ENCODE results near the gene SYCP3. TPM values are rescaled to one million over a fixed set of nuclear protein-coding genes. Genes with fewer than 3 reads are reported as not detected.

The SYCP3 gene
- polyA plus RNA-seq, 1 of the 3 experiments (the other 2 are of a cell fraction) = 0.07 TPM

DNA sequence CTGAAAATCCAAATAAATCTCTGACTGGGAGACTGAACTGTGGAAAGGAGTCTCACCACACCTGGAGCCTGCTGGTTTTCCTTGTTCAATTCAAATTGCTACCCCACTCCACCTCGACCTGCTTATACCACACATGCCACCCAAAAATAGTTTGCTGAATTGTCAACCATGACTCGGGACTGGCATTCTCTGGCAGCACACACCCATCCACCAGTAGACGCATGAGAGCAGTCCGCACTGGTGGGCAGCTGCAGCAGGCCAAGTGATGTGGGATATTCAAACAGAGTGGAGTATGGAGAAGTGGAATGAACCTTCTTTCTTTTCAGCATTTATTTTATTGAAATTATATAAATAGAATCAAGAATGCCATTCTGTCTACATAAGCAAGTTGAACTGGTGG lies 38.7 kb upstream of the SYCP3 start:
- POLR2A ChIA-PET = no interaction called here
- WGBS (ENCODE audit: low lambda C conversion rate) = 78% methylated on average over 4 of the region's 4 CpGs

DNA sequence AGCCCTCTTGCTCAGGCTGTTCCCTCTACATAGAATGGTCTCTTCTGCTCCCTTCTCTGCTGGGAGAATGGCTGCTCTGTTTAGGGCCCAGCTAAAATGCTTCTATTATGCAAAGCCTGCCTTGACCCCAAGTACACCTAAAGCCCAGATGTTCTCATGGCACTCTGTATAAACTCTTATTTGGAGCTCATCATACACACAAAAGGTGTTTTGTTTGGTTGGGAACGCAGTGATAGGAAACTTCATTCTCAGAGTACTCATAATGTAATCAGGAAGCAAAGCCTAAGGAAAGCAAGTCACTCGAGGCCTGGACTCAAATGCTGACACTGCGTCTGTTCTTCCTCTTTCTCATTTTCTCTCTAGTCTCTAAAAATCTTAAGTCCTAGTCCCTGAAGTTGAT lies 38.2 kb upstream of the SYCP3 start:
- Histone ChIP-seq H2AFZ (ENCODE audit: low read depth) (no peak overlapping the region), H3F3A (replicated peaks; ENCODE audit: insufficient read depth) (peaks cover 3% of the 10 kb centered on the region), H3K79me2 (ENCODE audit: insufficient read depth) (no peaks in the 10 kb centered on the region), H3K9me2 (no peaks in the 10 kb centered on the region), H3K4me3 (ENCODE audit: low read depth in 2 of 2, low read length in 1 of 2) (no peak overlapping the region), H3K9ac (no peak overlapping the region), H3K4me2 (no peak overlapping the region), H3K27me3 (ENCODE audit: insufficient read depth) (no peaks in the 10 kb centered on the region), H3K4me1 (ENCODE audit: control insufficient read depth in 1 of 2, insufficient read depth in 2 of 2, low read depth in 1 of 2, low read length in 1 of 2) (no peaks in the 10 kb centered on the region), H4K20me1 (ENCODE audit: insufficient read depth) (no peaks in the 10 kb centered on the region), H3K9me3 (no peaks in the 10 kb centered on the region), H3K36me3 (replicated peaks in 1 of 2; ENCODE audit: control insufficient read depth in 1 of 2, insufficient read depth in 2 of 2, low read length in 1 of 2) (peaks cover 4 to 6% of the 10 kb centered on the region in 2 experiments), H3K27ac (ENCODE audit: low read depth in 2 of 2, low read length in 1 of 2) (no peak overlapping the region)
- ChIA-PET CTCF (interaction anchor here (3.1 to 6.7 kb wide), 2 partner anchors 53 to 62 kb away, joined by 16 to 44 read pairs; partner anchors contain the start of gene GNPTAB), POLR2A (no interaction called here)
- WGBS (ENCODE audit: low lambda C conversion rate) = 88% methylated on average over 3 of the region's 3 CpGs
- DNase-seq = no peak
- no peak for TF ChIP-seq ELF1 (IDR thresholded peaks at IDR 0.05)
- TF ChIP-seq RFX5 (IDR thresholded peaks at IDR 0.05; ENCODE audit: low read length) = no peak
- no peak for TF ChIP-seq RAD21 (IDR thresholded peaks at IDR 0.05; ENCODE audit: low read length)
- TF ChIP-seq, protein P1, sequence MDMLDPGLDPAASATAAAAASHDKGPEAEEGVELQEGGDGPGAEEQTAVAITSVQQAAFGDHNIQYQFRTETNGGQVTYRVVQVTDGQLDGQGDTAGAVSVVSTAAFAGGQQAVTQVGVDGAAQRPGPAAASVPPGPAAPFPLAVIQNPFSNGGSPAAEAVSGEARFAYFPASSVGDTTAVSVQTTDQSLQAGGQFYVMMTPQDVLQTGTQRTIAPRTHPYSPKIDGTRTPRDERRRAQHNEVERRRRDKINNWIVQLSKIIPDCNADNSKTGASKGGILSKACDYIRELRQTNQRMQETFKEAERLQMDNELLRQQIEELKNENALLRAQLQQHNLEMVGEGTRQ (IDR thresholded peaks at IDR 0.05; ENCODE audit: borderline replicate concordance, low read depth, low read length) = no peak
- TF ChIP-seq, protein P2, sequence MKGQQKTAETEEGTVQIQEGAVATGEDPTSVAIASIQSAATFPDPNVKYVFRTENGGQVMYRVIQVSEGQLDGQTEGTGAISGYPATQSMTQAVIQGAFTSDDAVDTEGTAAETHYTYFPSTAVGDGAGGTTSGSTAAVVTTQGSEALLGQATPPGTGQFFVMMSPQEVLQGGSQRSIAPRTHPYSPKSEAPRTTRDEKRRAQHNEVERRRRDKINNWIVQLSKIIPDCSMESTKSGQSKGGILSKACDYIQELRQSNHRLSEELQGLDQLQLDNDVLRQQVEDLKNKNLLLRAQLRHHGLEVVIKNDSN (IDR thresholded peaks at IDR 0.05; ENCODE audit: borderline replicate concordance, low read depth) = no peak
- TF ChIP-seq, protein P3, sequence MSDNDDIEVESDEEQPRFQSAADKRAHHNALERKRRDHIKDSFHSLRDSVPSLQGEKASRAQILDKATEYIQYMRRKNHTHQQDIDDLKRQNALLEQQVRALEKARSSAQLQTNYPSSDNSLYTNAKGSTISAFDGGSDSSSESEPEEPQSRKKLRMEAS (IDR thresholded peaks at IDR 0.05; ENCODE audit: low read depth) = no peak
- no peak for TF ChIP-seq GATA2 (CRISPR knock-in tag; IDR thresholded peaks at IDR 0.05)
- TF ChIP-seq POLR2AphosphoS5 (IDR thresholded peaks at IDR 0.05; ENCODE audit: low read depth, low read length) = no peak
- TF ChIP-seq TCF12 (IDR thresholded peaks at IDR 0.05) = no peak
- TF ChIP-seq GABPA (IDR thresholded peaks at IDR 0.05; ENCODE audit: low read depth) = no peak
- TF ChIP-seq TAF1 (IDR thresholded peaks at IDR 0.05; ENCODE audit: borderline replicate concordance, low read depth, low read length) = no peak
- no peak for TF ChIP-seq NRF1 (IDR thresholded peaks at IDR 0.05; ENCODE audit: low read depth, low read length)

More for the DNA sequence above, 38.7 kb upstream of the SYCP3 start:
- Histone ChIP-seq H3K4me3 (ENCODE audit: low read depth in 2 of 2, low read length in 1 of 2) (no peak overlapping the region), H3K9me3 (no peaks in the 10 kb centered on the region), H3K4me2 (no peak overlapping the region), H3K27ac (ENCODE audit: low read depth in 2 of 2, low read length in 1 of 2) (no peak overlapping the region), H3K9me2 (no peaks in the 10 kb centered on the region), H3F3A (replicated peaks; ENCODE audit: insufficient read depth) (peaks cover 8% of the 10 kb centered on the region), H3K27me3 (ENCODE audit: insufficient read depth) (no peaks in the 10 kb centered on the region), H2AFZ (ENCODE audit: low read depth) (no peak overlapping the region), H3K36me3 (replicated peaks in 1 of 2; ENCODE audit: control insufficient read depth in 1 of 2, insufficient read depth in 2 of 2, low read length in 1 of 2) (peaks cover 2 to 6% of the 10 kb centered on the region in 2 experiments), H3K79me2 (ENCODE audit: insufficient read depth) (no peaks in the 10 kb centered on the region), H4K20me1 (ENCODE audit: insufficient read depth) (no peaks in the 10 kb centered on the region), H3K4me1 (ENCODE audit: control insufficient read depth in 1 of 2, insufficient read depth in 2 of 2, low read depth in 1 of 2, low read length in 1 of 2) (no peaks in the 10 kb centered on the region), H3K9ac (no peak overlapping the region)
- no peak for DNase-seq
- CTCF ChIA-PET = interaction anchor here (3.1 to 6.7 kb wide), 2 partner anchors 53 to 61 kb away, joined by 16 to 44 read pairs; partner anchors contain the start of gene GNPTAB
- TF ChIP-seq NRF1 (IDR thresholded peaks at IDR 0.05; ENCODE audit: low read depth, low read length) (no peak), CHD2 (IDR thresholded peaks at IDR 0.05; ENCODE audit: low read length, partially characterized antibody) (no peak), RFX5 (IDR thresholded peaks at IDR 0.05; ENCODE audit: low read length) (no peak), MXI1 (IDR thresholded peaks at IDR 0.05; ENCODE audit: low read depth, low read length) (no peak), JUND (IDR thresholded peaks at IDR 0.05) (no peak), TCF12 (IDR thresholded peaks at IDR 0.05) (no peak), GABPA (IDR thresholded peaks at IDR 0.05; ENCODE audit: low read depth) (no peak), ELF1 (IDR thresholded peaks at IDR 0.05) (no peak), FOXJ3 (CRISPR knock-in tag; IDR thresholded peaks at IDR 0.05) (no peak), EP300 (IDR thresholded peaks at IDR 0.05; ENCODE audit: borderline replicate concordance in 1 of 2, low read depth in 1 of 2, low read length in 1 of 2) (no peak), RXRA (IDR thresholded peaks at IDR 0.05; ENCODE audit: borderline replicate concordance, low read depth) (no peak), SIN3A (IDR thresholded peaks at IDR 0.05; ENCODE audit: borderline replicate concordance, low read depth, low read length) (no peak)
- TF ChIP-seq, protein P4, sequence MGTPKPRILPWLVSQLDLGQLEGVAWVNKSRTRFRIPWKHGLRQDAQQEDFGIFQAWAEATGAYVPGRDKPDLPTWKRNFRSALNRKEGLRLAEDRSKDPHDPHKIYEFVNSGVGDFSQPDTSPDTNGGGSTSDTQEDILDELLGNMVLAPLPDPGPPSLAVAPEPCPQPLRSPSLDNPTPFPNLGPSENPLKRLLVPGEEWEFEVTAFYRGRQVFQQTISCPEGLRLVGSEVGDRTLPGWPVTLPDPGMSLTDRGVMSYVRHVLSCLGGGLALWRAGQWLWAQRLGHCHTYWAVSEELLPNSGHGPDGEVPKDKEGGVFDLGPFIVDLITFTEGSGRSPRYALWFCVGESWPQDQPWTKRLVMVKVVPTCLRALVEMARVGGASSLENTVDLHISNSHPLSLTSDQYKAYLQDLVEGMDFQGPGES (IDR thresholded peaks at IDR 0.05; ENCODE audit: low read depth, low read length) = no peak
- TF ChIP-seq, protein P5, sequence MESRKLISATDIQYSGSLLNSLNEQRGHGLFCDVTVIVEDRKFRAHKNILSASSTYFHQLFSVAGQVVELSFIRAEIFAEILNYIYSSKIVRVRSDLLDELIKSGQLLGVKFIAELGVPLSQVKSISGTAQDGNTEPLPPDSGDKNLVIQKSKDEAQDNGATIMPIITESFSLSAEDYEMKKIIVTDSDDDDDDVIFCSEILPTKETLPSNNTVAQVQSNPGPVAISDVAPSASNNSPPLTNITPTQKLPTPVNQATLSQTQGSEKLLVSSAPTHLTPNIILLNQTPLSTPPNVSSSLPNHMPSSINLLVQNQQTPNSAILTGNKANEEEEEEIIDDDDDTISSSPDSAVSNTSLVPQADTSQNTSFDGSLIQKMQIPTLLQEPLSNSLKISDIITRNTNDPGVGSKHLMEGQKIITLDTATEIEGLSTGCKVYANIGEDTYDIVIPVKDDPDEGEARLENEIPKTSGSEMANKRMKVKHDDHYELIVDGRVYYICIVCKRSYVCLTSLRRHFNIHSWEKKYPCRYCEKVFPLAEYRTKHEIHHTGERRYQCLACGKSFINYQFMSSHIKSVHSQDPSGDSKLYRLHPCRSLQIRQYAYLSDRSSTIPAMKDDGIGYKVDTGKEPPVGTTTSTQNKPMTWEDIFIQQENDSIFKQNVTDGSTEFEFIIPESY (IDR thresholded peaks at IDR 0.05; ENCODE audit: borderline replicate concordance, low read depth) = no peak

Data from SK-N-SH (cell line).